Measurements from ENCODE around the gene CORO2A.

CORO2A gene

DNA sequence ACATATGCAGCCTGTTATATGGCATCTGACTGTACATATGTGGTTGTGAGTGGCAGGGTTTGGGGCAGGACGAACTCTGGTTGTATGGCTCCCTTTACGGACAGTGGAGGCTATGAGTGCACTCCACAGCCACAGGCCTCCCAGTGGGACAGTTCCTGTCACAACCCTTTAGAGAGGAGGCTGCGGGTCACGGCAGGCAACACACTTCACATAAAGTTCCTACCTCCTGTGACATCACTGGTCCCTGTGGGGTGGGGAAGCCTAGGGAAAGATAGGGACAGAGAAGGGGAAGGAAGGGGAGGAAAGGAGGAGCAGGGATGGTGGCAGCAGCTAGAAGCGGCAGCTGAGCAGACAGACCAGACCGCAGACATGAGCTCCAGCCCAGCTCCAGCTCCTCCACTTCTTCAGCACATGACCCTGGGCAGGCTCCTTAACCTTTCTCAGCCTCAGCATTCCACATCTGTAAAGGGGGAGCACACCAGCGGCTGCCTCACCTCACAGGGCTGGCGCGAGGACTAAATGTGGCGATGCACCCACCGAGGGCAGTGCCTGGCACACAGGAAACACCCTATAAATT lies 27.4 kb upstream of the CORO2A start:
- DNase-seq (ENCODE audit: low read depth in 2 of 2): no peak

DNA sequence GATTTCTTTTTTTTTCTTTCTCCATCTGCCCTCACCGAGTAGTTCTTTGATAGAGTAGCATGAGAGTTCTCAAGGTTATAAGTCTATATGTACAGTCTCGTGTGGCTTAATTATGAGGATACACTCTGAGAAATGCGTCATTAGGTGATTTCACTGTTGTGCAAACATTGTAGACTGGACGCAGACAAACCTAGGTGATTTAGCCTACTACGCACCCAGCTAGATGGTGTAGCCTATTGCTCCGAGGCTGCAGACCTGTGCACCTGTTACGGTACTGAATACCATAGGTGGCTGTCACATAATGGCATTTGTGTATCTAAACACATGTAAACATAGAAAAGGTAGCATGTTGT lies 26.9 kb upstream of the CORO2A start:
- DNase-seq (ENCODE audit: low read depth in 2 of 2): no peak

DNA sequence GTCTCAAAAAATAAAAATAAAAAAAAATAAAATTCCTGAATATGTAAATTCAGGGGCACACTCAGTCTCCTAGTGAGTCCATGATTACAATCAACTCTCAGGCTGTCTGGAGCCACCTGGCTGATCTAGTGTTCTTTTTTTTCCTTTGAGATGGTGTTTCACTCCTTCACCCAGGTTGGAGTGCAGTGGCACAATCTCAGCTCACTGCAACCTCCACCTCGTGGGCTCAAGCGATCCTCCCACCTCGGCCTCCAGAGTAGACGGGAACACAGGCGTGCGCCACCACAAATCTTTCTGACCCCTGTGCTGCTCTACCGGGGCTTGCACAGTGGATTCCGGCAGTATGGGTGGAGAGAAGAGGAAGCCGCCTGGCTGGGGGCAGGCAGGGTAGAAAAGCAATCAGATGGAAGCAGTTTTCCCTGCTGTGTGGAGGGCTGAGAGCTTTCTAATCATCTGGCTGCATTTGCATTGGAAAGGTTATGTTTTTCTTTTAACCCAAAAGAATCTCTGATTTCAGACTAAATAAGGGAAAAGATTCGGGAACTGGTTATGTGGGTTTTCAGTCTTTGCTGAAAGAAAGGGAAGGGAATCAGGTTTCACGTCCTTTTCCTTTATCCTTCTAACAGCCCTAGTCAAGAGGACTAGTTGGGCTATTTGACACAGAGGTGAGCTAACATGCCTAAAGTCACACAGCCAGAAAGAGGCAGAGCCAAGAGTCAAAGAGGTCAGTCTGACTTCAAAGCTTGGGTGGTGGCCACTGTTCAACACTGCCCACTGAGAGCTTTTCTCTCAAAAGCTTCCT lies 26.3 kb upstream of the CORO2A start:
- no peak for DNase-seq (ENCODE audit: low read depth in 2 of 2)

DNA sequence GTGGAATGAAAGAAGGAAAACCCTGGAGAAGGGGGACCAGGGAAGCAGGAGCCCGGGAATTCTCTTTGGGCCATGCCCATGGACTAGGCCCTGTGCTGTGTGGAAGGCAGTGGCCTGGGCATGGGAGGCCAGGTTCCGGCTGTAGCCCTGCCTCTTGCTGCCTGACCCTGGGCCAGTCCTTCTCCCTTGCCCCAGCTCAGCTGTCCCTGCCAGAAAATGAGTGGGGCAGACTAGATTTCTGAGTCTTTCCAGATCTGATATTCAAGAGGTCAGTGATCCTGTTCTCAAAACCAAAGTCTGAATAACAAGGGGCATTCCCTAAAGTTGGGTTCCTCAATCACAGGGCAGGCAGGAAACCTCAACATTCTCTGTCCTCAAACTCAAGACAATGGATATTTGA lies 24.8 kb upstream of the CORO2A start:
- DNase-seq (ENCODE audit: low read depth in 2 of 2): no peak

DNA sequence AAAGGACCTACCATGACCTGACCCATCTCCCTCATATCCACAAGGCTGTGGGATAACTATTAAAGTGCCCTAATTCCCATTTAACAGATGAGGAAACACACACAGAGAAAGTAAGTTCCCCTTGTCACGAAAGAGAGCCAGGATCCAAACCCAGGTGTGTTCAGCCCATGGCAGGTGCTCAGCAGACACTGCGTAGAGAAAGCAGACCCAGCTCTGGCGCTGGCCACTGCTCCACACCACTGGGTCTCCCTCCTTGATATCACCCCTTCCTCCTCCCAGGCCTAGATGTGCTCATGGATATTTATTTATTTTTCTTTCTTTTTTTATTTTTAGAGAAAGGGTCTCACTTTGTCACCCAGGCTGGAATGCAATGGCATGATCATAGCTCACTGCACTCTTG lies 24.0 kb upstream of the CORO2A start:
- DNase-seq (ENCODE audit: low read depth in 2 of 2): no peak

DNA sequence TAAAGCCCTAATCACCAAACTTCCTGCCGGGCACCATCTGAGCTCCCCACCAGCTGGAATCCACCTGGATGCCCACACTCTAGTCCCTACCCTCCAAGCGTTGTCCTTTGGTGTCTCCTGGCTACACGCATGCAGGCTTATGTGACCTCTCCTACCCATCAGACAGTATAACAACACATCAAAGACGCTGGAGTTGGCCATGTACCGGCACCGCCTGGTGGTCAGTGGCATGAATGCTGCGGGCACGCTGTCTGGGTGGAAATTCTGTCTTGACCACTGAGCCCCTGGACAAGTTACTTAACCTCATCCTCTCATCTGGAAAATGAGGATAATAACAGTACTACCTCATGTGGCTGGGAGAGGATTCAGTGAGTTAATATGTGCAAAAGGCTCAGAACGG lies 23.4 kb upstream of the CORO2A start:
- DNase-seq (ENCODE audit: low read depth in 2 of 2): no peak

DNA sequence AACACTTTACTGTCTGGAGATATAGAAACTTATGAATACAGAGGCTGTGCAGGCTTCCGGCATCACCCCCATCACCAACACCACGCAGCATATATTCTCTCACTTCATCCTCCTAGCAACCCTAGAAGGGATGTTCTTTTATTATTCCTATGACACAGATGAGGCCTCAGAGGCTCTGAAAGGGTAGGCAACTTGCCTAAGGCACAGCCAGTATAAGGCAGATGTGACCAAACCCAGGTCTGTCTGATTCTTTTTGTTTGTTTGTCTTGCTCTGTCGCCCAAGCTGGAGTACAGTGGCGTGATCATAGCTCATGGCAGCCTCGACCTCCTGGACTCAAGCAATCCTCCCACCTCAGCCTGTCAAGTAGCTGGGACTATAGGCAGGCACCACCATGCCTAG lies 22.8 kb upstream of the CORO2A start:
- no peak for DNase-seq (ENCODE audit: low read depth in 2 of 2)

DNA sequence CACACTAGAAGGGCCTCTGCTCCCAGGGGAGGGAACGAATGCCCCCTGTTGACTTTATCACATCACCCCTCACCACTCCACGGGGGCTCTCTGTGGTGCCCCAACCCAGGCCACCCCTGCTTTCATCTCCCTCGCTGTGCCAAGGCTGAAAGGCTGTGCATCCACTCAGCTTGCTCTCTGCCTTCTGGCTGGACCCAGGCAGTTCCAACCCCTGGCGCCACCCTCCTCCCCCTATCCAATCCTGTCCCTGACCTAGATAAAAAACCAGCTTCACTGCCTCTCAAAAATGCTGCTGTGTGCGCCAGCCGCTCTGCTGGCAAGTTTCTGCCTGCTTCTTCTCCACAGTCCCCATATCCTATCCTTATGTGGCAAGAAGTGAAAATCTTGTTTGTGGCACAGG lies 22.4 kb upstream of the CORO2A start:
- DNase-seq (ENCODE audit: low read depth in 2 of 2): no peak

DNA sequence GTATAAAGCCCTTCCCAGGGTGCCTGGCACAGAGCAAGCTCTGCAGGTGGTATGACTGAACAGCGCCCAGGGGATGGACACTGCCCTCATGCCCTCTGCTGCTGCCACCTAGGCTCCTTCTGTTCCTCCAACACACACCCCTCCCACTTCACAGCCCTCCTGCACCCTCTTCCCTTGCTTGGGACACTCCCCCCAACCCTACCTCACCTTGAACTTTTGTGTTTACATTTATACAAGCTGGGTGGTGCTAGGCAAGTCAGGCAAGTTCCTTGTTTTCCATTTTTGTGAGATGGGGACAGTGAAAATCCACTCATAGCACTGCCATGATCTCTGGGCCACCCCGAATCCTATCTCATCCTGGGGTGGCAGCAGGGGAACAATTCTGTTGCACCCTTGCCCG lies 18.8 kb upstream of the CORO2A start:
- no peak for DNase-seq (ENCODE audit: low read depth in 2 of 2)

DNA sequence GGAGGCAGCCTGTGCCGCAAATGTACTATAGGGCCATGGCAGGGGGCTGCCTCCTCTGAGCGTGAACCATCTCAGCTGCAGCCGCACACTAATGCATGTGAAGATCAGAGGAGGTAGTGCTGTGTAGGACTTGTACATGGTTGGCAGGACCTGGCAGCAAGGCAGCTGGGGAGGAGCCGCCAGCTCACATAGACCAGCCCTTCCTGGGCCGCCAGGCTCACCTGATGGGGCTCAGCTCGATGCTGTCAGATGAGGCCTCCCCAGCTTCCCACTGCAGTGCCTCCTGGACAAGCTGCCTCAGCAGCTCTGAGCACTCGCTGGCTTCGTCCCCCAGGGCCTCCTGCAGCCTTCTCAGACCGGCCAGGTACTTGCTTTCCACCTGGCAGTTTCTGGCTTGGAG lies 18.0 kb upstream of the CORO2A start:
- no peak for DNase-seq (ENCODE audit: low read depth in 2 of 2)

DNA sequence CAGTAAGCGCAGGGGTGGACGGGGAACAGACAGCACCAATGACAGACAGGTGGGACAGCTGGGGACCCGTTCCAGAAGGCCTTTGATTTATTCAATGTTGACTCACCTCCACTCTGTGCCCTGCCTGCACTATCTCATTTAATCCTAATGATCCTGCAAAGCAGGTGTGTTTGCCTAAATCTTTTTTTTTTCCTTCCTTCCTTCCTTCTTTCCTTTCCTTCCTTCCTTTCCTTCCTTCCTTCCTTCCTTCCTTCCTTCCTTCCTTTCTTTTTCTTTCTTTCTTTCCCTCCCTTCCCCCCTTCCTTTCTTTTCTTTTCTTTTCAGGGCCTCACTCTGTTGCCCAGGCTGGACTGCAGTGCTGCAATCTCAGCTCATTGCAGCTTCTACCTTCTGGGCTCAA lies 17.1 kb upstream of the CORO2A start:
- no peak for DNase-seq (ENCODE audit: low read depth in 2 of 2)

DNA sequence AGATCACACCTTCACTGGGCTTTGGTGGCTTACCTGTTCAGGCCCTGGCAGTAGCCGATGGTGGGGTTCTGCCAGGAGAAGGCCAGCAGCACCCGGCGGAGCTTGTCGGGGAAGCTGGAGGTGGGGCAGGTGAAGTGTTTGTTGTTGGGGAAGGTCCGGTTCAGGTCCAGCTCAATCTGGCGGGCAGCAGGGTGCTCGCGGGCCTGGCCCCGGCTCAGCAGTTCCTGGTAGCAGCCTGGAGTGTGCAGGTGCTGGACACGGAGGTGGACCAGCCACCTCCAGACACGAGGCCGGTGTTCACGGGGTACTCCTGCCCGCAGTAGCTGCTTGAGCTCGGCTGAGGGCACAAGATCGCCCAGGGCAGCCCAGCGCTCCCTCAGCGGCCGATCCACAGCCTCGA lies 16.2 kb upstream of the CORO2A start:
- DNase-seq (ENCODE audit: low read depth in 2 of 2): no peak

DNA sequence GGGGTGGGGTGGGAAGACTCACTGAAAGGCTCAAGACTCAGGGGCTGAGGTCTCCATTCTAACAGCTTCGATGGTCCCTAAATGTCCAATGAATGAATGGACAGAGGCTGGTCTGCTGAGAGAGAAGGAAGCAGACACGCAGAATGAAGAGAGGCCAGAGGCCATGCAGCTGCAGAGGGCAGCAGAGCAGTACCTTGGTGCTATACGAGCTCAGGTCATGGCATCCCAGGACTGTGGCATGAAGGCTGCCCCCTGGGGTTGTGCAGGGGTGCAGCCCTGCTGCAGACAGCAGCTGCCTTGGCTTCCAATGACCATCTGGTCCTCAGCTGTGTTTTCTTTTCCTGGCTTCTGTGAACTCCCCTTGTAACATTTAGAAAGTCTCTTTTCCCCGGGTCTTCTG lies 15.2 kb upstream of the CORO2A start:
- no peak for DNase-seq (ENCODE audit: low read depth in 2 of 2)

DNA sequence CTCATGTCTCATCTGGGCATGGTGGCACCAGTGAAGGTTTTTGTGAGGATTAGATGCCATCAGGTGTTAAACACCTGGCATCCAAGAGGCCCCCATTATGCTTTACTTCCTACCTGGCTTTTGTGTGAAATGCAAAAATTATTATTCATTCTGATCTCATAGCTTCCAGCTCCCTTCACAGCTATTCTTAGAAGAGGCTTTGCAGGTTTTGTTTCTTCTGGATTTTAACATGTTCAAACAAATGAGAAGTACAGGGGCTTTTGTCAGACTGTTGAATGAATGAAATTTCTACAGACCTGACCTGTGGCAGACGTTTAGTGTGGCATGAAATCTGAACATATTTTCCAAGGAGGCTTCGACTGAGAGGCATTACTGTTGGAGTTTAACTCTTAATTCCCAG lies 14.3 kb upstream of the CORO2A start:
- no peak for DNase-seq (ENCODE audit: low read depth in 2 of 2)

DNA sequence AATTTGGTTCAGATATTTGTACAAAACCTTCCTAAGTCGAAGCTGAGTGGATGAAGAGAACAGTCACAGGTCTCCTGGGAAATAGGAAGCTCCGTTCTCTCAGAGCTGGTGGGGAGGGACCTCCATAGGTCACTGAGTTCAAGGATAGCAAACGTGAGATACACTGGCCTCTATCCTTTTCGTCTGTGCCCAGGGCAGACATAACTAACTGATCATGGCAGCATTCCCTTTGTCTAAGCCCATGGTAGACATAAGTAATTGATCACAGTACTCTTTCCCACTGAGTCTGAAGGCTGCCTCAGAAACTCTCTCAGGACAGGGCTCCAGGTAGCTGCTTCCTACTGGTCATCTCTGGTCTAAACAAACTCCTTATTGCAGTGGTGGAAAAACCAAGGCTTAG lies 12.3 kb upstream of the CORO2A start:
- no peak for DNase-seq (ENCODE audit: low read depth in 2 of 2)

DNA sequence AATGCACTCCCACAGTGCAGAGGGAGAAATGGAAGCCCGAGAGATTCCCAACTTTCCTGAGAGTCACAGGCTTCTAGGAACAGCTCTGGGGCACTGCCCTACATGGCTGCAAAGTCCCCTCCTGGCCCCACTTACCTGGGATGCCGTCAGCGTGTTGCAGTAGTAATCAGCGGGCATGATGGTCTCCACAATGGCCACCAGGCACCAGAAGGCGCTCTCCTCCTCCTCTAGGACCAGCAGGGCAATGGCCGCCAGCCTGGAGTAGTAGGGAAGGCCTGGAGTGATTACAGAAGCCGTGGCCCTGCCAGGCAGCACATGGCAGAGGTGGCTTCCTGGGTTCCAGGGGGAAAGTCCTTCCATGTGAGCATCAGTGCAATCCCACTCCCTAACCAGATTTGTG lies 10.7 kb upstream of the CORO2A start:
- DNase-seq (ENCODE audit: low read depth in 2 of 2): no peak

DNA sequence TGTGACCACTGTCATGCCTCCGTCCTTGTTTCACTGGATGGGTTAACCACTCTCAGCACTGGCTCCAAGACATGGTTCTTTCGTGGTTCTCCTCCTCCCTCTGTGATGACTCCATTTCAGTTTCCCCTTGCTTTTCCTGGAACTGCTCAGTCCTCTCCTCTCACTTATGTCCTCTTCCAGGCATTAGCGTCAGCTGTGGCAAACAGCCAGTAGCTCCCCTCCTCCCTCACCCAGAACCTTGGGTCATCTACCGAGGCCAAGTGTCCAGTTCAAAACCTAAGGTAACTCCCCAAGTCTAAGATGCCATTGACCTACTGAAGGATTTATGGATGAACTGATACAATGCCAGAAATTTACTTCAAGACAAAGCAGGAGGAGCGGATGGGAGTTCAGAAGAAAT lies 9.8 kb upstream of the CORO2A start:
- DNase-seq (ENCODE audit: low read depth in 2 of 2): no peak

DNA sequence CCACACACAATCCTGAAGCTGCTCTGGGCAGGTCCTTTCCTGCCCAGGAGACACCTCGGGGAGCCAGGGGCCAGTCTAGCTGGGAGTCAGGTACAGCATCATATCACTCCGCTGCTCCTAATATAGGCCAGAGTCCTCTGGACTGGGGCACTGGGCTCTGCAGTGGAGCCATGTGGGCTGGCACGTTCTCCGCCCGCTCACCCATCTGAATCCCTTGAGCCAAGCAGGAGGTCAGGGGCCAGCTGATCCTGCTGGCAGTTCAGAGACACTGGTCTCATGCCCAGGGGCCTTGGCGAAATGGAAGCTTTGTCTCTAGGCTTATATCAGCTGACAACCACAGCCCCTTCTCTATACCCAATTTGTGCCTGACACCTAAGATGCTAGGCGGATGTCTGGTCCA lies 9.3 kb upstream of the CORO2A start:
- no peak for DNase-seq (ENCODE audit: low read depth in 2 of 2)

DNA sequence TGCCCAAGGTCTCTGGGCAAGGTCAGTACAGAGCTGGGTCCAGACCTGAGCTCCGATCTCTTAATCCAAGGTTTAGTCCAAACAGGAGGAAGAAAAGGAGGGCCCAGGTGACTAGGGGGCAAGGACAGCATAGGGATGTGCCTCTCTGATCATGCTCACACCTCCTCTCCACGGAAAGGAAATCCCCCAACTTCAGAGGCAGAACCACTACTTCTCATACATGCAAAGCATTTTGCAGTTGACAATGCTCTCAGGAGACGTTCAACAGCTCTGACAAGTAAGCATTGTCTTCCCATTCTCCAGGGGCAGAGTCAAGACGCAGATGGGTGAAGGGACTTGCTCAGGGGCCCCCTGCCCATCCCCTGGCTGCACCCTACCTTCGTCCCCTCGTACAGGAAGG lies 8.7 kb upstream of the CORO2A start:
- DNase-seq (ENCODE audit: low read depth in 2 of 2): no peak

DNA sequence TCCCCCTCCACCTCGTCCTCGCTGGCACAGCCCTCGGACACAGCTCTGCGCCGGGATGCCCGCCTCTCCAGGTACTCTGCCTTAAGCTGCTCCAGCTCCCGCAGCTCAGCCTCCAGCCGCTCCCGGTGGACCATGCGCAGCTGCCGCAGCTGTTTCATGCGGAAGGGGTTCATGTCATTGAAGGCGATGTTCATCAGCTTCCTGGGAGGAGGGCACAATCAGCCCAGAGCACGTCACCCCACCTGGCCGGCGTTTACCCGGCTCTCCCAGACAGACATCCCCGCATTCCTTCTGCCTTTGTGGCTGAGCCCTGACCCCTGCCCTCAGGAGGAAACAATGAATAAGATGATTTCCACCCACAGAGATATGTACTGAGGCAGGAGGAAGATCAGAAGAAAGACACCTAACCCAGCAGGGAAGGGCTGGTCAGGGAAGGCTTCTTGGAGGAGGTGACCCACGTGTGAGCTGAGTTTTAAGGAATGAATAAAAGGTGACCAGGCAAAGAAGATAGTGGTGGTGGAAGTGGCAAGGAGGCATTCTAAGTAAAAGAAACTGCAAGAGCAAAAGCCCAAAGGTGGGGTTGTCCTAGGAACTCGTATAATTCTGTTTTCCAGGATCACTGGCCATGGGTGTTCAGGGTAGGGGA lies 7.1 kb upstream of the CORO2A start:
- DNase-seq (ENCODE audit: low read depth in 2 of 2): no peak

DNA sequence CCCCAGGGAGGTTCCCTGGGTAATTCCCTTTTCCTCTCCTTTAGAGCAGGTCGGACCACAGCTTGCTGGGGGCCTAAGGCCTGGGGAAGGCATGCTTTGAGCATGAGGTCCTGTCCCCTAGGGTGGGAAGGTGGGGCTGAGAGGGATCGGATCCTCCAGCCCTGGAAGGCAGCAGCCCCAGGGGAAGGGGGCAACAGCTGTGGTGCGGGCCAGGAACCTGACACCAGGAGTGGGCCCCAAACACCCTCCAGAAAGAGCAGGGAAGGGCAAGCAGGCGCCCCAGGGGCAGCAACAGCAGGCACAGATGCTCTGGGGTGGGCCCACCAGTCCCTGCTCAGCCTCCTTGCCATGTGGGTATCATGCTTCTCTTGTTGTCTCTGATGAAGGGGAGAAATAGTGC lies 3.2 kb upstream of the CORO2A start:
- DNase-seq (ENCODE audit: low read depth in 2 of 2): no peak

DNA sequence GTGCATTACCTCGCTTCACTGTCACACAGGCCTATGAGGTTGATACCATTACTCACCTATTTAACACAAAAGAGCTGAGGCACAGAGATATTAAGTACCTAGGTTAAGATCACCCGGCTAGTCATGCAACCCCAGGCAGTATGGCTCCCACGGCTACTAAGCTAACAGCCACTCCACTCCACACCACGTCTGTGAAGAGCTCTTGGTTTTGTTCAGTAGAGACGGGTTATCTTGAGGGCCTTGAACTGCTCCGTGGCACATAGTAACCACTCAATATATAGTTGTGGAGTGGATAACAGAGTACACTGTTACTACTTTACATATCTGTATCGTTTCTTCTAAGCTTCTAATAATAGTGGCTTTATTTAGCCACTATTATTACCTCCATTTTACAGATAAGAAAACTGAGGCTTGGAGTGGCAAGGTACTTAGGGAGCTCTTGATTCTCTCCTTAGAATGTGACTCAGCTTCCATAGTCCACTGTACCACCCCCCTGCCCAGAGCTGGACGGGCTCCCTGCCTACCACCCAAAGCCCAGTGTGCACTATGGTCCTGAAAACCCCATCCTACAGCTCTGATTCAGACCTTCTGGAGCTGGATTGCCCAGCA lies 1.0 kb upstream of the CORO2A start:
- no peak for DNase-seq (ENCODE audit: low read depth in 2 of 2)

Measured in stimulated activated CD4-positive, alpha-beta T cell treated with anti-CD3 and anti-CD28 coated beads, Interleukin-12 subunit alpha, Interleukin-12 subunit beta, amount 100 ng/mL, for 24 hours (primary cell).